ENCODE results near the gene SLC13A5.
A peak's percentile ranks its signal among the peaks of the same experiment; 100 is the strongest.

The SLC13A5 gene

DNA sequence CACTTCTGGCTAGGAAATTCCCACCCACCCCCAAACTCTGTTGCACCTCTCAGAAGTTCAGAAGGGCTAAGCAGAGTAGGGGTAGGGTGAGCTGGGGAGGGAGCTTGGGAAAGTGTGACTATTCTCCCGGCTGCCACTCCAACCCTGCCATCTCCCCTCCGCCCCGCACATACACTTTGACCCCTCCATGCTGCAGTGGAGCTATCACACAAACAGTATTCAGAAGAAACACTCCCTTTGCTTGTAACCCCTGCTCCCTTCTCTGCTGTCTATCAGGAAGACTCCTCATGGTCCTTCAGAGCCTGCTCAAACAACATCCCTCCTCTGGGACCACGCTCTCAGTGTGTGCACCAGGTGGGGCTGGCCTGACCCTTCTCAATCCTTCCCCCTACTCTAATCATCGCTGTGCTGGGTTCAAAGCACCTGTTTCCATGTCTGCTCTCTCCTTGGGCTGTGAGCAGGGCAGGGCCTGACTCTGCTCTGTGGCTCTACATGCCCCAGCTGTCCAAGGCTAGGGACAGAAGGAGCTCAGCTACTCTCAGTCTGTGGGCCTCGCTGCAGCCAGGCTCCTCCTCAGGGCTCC is 8.6 kb downstream of the SLC13A5 start:
- TF ChIP-seq, protein P1, sequence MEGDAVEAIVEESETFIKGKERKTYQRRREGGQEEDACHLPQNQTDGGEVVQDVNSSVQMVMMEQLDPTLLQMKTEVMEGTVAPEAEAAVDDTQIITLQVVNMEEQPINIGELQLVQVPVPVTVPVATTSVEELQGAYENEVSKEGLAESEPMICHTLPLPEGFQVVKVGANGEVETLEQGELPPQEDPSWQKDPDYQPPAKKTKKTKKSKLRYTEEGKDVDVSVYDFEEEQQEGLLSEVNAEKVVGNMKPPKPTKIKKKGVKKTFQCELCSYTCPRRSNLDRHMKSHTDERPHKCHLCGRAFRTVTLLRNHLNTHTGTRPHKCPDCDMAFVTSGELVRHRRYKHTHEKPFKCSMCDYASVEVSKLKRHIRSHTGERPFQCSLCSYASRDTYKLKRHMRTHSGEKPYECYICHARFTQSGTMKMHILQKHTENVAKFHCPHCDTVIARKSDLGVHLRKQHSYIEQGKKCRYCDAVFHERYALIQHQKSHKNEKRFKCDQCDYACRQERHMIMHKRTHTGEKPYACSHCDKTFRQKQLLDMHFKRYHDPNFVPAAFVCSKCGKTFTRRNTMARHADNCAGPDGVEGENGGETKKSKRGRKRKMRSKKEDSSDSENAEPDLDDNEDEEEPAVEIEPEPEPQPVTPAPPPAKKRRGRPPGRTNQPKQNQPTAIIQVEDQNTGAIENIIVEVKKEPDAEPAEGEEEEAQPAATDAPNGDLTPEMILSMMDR (IDR thresholded peaks at IDR 0.05; ENCODE audit: control insufficient read depth, extremely low read depth, insufficient read depth) = no peak
- no peak overlapping the region for H3K4me3 ChIP-seq (ENCODE audit: low read depth, low read length)
- DNase-seq (ENCODE audit: low read depth) = no peak

DNA sequence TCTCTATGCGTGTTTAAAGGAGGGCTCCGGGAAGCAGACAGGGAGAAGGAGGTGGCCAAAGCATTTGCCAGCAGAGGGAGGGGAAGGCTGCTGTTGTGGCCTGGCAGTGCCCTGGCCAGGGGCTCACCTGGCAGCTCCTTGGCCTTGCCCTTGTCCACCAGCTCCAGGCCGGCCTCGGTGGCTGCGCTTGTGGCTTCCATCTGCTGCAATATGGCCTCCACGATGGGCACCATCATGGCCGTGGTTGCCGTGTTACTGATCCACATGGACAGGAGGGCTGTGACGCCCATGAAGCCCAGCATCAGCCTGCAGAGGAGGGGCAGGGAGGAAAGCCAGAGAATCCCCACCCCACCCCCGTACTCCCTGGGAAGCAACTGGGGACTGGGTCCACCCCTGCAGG is 9.4 kb downstream of the SLC13A5 start:
- TF ChIP-seq, protein P1 (IDR thresholded peaks at IDR 0.05; ENCODE audit: control insufficient read depth, extremely low read depth, insufficient read depth) = no peak
- DNase-seq (ENCODE audit: low read depth) = no peak
- H3K4me3 ChIP-seq (ENCODE audit: low read depth, low read length) = no peak overlapping the region

DNA sequence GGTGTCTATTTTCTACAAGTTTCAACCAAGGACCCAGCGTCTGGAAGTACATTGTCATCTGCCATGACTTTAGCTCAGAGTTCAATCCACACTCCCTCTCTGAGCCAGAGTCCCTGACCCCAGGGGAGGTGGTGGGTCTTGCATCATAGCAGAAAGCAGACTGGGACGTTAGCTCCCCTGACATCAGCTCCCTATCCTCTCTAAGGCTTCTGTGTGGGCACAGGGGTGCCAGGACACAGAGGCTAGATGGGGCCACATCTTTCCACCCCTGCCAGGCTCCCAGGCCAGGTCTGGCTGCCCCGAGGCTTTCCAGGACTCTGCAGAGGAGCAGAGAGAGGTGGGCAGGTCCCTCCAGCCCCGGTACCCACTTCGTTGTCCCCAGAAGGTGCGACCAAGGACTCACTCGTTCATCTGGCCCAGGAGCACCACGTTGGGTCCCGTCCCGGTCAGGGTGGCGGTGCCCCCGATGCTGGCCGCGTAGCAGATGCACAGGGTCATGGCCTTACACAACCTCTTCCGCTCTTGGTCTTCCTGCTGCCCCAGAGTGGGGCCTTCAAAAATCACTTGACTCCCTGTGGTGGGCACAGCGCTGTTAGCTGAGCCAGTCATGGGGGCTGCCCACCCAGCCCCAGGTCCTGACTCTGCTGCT is 10.5 kb downstream of the SLC13A5 start:
- DNase-seq (ENCODE audit: low read depth) = no peak
- TF ChIP-seq, protein P1 (IDR thresholded peaks at IDR 0.05; ENCODE audit: control insufficient read depth, extremely low read depth, insufficient read depth) = no peak
- H3K4me3 ChIP-seq (ENCODE audit: low read depth, low read length) = no peak overlapping the region

DNA sequence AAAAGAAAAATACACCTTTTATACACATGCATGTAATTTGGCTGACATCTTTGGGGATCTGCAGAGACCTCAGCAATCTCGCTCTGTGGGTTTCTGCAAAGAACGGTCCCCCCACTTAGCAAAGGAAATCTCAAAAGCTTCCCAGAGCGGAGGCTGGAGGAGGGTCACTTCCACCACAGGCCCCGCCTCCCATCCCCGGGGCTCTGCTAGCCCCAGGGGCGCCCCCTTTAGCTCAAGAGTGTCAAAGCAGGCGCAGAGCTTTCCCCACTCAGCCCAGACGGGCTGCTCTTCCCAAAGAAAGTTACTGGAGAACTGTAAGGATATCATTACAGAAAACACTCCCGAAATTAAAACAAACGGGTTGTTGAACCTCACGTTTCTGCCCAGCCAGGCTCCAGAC is 11.4 kb downstream of the SLC13A5 start:
- TF ChIP-seq, protein P1 (IDR thresholded peaks at IDR 0.05; ENCODE audit: control insufficient read depth, extremely low read depth, insufficient read depth) = peak; percentile 19; the same call in 1 of the 2 replicates
- no peak overlapping the region for H3K4me3 ChIP-seq (ENCODE audit: low read depth, low read length)
- DNase-seq (ENCODE audit: low read depth) = no peak

DNA sequence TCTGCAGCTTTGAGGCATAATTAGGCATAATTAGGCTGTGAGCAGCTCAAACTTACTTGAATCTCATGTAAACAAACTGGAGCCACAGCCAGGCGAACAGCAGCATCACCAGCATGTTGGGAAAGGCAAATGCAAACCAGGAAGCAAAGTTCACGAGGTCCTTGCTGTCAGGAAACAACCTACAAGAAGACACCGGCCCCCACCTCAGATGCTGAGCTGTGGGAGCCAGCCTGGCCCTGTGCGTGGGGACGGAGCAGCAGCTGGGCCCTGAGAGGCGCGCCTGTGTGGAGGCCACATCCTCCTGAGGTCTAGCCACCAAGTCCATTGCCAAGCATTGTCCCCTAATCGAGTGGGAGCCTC is 12.2 kb downstream of the SLC13A5 start:
- TF ChIP-seq, protein P1 (IDR thresholded peaks at IDR 0.05; ENCODE audit: control insufficient read depth, extremely low read depth, insufficient read depth) = no peak
- no peak overlapping the region for H3K4me3 ChIP-seq (ENCODE audit: low read depth, low read length)
- DNase-seq (ENCODE audit: low read depth) = no peak

DNA sequence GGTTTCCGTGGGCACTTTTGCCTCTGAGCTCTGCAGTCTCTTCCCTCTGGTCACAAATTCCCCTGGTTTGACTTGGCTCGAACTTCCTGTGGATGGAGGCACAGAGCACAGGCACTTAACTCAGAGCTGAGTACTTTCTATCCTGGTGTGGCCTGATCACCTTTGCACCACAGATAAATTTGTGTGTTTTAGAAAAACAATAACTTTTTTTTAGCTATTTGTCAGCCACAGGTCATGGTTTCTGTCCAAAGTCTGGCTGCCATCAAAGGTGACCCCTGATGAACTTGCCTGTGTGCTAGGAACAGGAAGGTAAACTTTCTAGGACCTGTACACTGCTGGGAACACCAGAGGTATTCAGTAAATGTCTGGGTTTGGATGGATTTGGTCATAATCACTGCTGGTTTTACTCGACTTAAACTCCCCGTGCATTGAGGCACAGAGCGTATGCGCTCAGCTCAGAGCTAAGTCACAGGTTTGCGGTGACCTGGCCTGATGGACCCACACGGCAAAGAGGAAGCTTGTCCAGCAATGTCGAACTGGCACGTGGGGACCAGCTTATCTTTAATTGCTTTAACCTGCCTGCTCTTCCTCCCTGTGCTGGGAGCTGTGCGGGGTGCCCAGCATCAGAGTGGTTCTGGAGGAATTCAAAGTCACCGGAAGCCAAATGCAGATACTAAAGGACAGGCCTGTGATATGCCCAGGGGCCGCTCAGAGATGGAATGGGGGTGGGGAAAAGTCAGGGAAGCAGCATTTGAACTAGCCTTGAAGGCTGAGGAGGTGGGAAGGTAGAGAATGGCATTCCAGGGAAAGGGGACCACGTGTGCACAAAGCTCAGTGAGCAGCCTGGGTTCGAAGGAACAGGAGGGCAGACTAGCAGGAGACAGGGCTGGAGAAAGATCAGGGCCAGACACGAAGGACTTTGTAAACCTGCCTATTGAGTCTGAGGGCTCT is 12.9 kb downstream of the SLC13A5 start:
- TF ChIP-seq, protein P1 (IDR thresholded peaks at IDR 0.05; ENCODE audit: control insufficient read depth, extremely low read depth, insufficient read depth) = no peak
- DNase-seq (ENCODE audit: low read depth) = no peak
- H3K4me3 ChIP-seq (ENCODE audit: low read depth, low read length) = no peak overlapping the region

Measured in LNCaP clone FGC (cell line).